Measurements from ENCODE around the gene GTF3C5. TPM values are rescaled to one million over a fixed set of nuclear protein-coding genes. Genes with fewer than 3 reads are reported as not detected.
"Not testable (repeated sequence)": the region's sequence is repeated elsewhere in the genome, so short reads cannot be mapped to it uniquely, and the experiment has no call there.

The GTF3C5 gene
- total RNA-seq, 1 donor from 2014 or later = 71.7 TPM

DNA sequence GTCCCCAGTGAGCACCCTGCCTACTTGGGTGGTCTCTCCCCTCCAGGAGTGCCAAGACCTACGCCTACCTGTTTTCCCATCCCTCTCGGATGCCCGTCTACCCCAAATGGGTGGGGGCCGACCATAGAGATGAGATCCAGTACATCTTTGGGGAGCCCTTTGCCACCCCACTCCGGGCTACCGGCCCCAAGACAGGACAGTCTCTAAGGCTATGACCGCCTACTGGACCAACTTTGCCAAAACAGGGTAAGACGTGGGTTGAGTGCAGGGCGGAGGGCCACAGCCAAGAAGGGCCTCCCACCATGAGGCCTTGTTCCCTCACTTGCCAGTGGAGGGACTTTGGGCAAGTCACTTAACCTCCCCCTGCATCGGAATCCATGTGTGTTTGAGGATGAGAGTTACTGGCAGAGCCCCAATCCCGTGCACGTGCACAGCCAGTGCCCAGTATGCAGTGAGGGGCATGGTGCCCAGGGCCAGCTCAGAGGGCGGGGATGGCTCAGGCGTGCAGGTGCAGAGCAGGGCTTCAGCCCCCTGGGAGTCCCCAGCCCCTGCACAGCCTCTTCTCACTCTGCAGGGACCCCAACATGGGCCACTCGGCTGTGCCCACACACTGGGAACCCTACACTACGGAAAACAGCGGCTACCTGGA, 55.5 kb downstream of the GTF3C5 start:
- not testable (repeated sequence) for H3K4me1 Mint-ChIP-seq (ENCODE audit: unreplicated experiment); H3K4me3 Mint-ChIP-seq (ENCODE audit: unreplicated experiment); H3K27me3 Mint-ChIP-seq (ENCODE audit: unreplicated experiment); H3K9me3 Mint-ChIP-seq (ENCODE audit: unreplicated experiment); H3K36me3 Mint-ChIP-seq (ENCODE audit: low read depth, unreplicated experiment); DNase-seq (ENCODE audit: low spot score); H3K27ac Mint-ChIP-seq (ENCODE audit: unreplicated experiment)

DNA sequence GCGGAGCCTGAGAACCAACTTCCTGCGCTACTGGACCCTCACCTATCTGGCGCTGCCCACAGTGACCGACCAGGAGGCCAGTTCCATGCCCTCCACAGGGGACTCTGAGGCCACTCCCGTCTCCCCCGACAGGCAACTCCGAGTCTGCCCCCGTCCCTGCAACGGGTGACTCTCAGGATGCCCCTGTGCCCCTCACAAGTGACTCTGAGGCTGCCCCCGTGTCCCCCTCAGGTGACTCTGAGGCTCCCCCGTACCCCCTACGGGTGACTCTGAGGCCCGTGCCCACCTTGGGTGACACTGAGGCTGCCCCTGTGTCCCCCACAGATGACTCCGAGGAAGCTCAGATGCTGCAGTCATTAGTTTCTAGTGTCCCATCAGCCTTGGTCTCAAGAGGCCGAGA, 56.1 kb downstream of the GTF3C5 start:
- Mint-ChIP-seq H3K36me3 (ENCODE audit: low read depth, unreplicated experiment) (no peaks in the 10 kb centered on the region), H3K4me3 (ENCODE audit: unreplicated experiment) (no peak overlapping the region), H3K9me3 (ENCODE audit: unreplicated experiment) (no peaks in the 10 kb centered on the region), H3K4me1 (ENCODE audit: unreplicated experiment) (no peaks in the 10 kb centered on the region), H3K27me3 (ENCODE audit: unreplicated experiment) (no peaks in the 10 kb centered on the region), H3K27ac (ENCODE audit: unreplicated experiment) (no peak overlapping the region)
- DNase-seq (ENCODE audit: low spot score) = no peak
- TF ChIP-seq, protein P1, sequence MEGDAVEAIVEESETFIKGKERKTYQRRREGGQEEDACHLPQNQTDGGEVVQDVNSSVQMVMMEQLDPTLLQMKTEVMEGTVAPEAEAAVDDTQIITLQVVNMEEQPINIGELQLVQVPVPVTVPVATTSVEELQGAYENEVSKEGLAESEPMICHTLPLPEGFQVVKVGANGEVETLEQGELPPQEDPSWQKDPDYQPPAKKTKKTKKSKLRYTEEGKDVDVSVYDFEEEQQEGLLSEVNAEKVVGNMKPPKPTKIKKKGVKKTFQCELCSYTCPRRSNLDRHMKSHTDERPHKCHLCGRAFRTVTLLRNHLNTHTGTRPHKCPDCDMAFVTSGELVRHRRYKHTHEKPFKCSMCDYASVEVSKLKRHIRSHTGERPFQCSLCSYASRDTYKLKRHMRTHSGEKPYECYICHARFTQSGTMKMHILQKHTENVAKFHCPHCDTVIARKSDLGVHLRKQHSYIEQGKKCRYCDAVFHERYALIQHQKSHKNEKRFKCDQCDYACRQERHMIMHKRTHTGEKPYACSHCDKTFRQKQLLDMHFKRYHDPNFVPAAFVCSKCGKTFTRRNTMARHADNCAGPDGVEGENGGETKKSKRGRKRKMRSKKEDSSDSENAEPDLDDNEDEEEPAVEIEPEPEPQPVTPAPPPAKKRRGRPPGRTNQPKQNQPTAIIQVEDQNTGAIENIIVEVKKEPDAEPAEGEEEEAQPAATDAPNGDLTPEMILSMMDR (IDR thresholded peaks at IDR 0.05; ENCODE audit: unreplicated experiment) = no peak

DNA sequence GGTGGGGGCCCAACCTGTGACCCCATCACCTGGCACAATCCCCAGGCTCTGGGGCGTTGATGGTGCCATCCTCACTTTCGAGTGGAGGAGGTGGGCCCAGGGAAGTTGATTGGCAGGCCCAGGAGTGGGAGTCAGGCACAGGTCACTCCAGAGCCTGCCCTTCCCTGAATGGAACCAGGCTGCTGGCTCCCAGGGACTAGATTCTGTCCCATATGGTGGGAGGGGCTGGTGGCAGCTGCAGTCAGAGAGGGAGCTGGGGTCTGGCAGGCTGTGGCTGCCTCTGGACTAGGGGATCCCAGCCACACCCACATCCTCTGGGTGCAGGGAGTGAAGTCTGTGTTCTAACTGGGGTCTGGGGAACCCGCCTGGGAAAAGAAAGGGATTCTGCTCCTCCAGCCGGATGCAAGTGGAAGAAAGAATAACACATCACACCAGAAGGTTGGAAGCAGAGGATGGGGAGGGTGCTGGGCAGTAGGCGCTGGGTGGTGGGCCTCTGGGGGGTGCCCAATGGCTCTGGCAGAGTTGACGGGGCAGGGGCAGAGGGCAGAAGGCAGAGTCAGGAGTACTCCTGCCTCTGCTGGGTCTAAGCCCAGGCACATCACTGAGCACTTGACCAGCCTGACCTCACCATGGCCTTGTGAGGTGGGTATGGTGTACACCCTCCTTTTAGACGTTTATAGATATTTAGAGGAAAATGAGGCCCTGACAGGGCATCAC, 56.8 kb downstream of the GTF3C5 start:
- no peaks in the 10 kb centered on the region for H3K9me3 Mint-ChIP-seq (ENCODE audit: unreplicated experiment)
- H3K27ac Mint-ChIP-seq (ENCODE audit: unreplicated experiment) = no peak overlapping the region
- TF ChIP-seq, protein P1 (IDR thresholded peaks at IDR 0.05; ENCODE audit: unreplicated experiment) = no peak
- no peaks in the 10 kb centered on the region for H3K4me1 Mint-ChIP-seq (ENCODE audit: unreplicated experiment)
- no peak overlapping the region for H3K4me3 Mint-ChIP-seq (ENCODE audit: unreplicated experiment)
- H3K36me3 Mint-ChIP-seq (ENCODE audit: low read depth, unreplicated experiment) = no peaks in the 10 kb centered on the region
- no peak for DNase-seq (ENCODE audit: low spot score)
- H3K27me3 Mint-ChIP-seq (ENCODE audit: unreplicated experiment) = no peaks in the 10 kb centered on the region

DNA sequence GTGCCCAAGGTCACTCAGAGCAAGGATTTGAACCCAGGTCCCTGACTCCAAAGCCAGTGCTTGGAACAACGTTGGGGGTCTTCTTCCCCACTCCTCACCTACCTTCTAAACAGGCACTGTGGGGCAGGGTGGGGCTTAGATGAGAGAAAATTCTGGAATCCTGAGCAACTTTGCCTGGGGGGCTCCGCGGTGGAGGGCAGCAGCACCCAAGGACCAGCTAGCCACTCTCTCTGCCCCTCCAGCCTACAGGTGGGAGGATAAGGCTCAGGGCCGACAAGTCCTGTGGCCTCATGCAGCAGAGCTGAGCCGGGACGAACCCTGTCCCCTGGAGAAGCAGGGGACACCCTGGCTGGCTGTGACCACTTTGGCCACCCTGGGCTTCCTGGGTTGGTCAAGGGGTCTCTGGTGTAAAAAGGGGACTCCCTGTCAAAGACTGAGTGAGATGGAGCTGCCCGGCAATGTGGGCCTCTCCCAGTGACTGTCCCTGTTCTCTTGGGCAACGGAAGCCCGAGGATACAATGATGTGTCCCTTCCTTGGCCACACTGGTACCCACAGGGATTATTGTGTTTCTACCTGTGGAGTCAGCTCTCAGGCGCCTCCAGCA, 57.5 kb downstream of the GTF3C5 start:
- Mint-ChIP-seq H3K4me3 (ENCODE audit: unreplicated experiment) (no peak overlapping the region), H3K27ac (ENCODE audit: unreplicated experiment) (no peak overlapping the region), H3K27me3 (ENCODE audit: unreplicated experiment) (no peaks in the 10 kb centered on the region), H3K36me3 (ENCODE audit: low read depth, unreplicated experiment) (no peaks in the 10 kb centered on the region), H3K4me1 (ENCODE audit: unreplicated experiment) (no peaks in the 10 kb centered on the region), H3K9me3 (ENCODE audit: unreplicated experiment) (no peaks in the 10 kb centered on the region)
- TF ChIP-seq, protein P1 (IDR thresholded peaks at IDR 0.05; ENCODE audit: unreplicated experiment) = no peak
- DNase-seq (ENCODE audit: low spot score) = no peak

DNA sequence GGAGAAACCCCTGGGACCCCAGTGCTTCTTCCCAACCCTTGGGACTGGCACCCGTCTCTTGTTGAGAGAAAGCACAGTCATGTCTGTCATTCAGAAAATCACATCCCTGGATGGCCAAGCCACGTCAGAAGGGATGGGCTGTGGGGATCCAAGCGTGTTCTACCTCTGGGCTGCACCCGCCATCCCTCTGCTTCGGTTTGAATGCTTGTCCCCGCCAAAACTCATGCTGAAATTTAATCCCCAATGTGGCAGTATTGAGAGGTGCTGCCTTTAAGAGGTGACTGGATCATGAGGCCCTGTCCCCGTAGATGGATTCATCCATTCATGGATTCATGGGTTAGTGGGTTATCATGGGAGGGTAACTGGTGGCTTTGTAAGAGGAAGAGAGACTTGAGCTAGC, 58.0 kb downstream of the GTF3C5 start:
- Mint-ChIP-seq H3K27ac (ENCODE audit: unreplicated experiment) (no peak overlapping the region), H3K4me3 (ENCODE audit: unreplicated experiment) (no peak overlapping the region), H3K36me3 (ENCODE audit: low read depth, unreplicated experiment) (no peaks in the 10 kb centered on the region), H3K4me1 (ENCODE audit: unreplicated experiment) (no peaks in the 10 kb centered on the region), H3K9me3 (ENCODE audit: unreplicated experiment) (no peaks in the 10 kb centered on the region), H3K27me3 (ENCODE audit: unreplicated experiment) (no peaks in the 10 kb centered on the region)
- TF ChIP-seq, protein P1 (IDR thresholded peaks at IDR 0.05; ENCODE audit: unreplicated experiment) = no peak
- DNase-seq (ENCODE audit: low spot score) = no peak

All from endothelial cell (in vitro differentiated cells).